ENCODE results near the gene MYH14.
"Not testable (repeated sequence)": the region's sequence is repeated elsewhere in the genome, so short reads cannot be mapped to it uniquely, and the experiment has no call there.

MYH14 gene

DNA sequence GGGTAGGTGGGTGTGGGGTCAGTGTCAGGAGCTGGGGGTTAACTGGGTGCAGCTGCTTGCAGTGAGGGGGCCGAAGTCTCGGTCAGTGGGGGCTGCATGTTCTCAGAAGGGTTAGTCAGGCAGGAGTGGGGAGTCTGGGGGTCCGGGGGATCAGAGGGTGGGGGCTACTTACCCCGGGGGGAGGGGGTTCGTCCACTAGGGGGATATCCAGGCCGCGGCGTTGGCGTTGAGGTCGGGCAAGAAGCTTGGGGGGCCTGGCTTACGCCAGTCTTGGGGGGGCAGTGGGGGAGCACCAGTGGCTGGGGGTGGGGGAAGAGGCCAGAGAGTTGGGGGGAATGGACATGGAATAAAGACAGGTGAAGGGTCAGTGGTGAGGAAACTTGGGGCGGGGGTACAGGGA, 116.6 kb downstream of the MYH14 start:
- DNase-seq (ENCODE audit: low read depth): no peak

GRCh38 chr19:50320596-50320995, 117.2 kb downstream of the MYH14 start:
- DNase-seq (ENCODE audit: low read depth): no peak

DNA sequence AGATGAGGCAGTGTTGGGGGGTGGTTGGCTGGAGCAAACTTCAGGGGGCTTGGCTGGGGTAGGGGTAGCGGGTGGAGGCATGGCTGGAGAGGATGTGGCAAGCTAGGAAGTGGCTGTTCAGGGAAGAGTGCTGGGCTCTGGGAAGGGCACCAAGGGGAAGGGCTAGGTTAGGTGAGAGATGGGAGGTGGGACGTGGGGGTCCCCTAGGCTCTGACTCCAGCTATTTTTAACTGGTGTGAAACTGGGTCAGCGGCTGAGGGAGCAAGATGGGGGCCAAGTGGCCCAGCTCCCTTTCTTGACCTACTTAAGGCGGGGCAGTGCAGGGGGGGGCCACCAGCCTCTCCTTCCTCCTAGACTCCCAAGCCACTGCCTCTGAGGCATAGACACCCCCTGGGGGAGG, 118.4 kb downstream of the MYH14 start:
- DNase-seq (ENCODE audit: low read depth): no peak

GRCh38 chr19:50322234-50322633, 118.8 kb downstream of the MYH14 start:
- no peak for DNase-seq (ENCODE audit: low read depth)

DNA sequence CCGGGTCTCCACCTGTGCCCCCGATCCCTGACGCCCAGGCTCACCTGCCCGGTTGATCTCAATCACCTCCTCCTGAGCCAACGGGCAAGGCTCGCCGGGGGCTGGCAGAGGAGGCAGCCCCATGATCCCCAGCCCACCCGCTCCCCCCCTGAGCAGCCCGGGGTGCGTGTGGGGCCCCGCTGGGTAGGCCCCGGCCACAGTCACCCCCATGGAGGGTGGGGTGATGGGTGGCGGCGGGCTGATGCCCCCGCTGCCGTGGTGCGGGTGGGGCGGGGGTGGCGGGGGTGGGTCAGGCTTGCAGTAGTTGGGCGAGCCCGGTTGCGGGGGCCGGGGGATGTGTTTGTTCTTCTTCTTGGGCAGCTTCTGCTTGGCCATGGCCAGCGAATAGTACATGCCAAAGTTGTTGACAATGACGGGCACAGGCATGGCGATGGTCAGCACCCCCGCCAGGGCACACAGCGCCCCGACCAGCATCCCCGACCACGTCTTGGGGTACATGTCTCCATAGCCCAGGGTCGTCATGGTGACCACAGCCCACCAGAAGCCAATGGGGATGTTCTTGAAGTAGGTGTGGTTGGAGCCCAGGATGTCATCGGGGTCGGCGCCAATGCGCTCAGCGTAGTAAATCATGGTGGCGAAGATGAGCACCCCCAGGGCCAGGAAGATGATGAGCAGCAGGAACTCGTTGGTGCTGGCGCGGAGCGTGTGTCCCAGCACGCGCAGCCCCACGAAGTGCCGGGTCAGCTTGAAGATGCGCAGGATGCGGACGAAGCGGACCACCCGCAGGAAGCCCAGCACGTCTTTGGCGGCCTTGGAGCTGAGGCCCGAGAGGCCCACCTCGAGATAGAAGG, 119.7 kb downstream of the MYH14 start:
- no peak for DNase-seq (ENCODE audit: low read depth)

DNA sequence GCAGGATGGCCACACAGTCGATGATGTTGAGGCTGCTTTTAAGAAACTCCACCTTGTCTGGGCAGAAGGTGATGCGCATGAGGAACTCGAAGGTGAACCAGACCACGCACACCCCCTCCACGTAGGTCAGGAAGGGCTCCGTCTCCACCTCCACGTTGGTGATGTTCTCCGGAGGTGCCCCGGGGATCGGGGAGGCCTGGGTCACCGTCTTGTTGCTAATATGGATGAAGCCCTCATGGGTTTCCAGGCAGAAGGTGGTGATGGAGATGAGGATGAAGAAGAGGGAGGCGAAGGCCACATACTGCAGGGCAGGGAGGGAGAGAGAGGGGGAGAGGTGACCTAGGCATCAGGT, 120.3 kb downstream of the MYH14 start:
- DNase-seq (ENCODE audit: low read depth): no peak

DNA sequence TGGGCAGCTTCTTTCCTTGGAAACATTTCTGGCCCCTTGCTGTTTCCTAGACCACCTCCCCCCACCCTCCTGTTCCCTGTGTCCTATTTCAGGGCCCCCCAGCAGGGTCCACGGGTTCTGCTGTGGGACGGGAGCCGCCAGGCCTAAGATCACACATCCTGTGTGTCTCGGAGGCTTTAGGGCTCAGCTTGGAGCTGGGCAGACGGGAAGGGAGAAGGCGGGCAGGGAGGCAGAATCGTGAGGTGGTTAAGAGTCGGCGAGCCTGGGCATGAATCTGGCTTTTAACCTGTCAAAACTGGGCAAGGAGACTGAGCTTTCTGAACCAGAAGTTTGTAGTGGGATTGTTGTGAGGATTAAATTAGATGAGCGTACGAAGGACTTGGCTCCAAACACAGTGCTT, 120.9 kb downstream of the MYH14 start:
- no peak for DNase-seq (ENCODE audit: low read depth)

- DNase-seq (ENCODE audit: low read depth): peak; percentile 34
These were observed 122.1 kb downstream of the MYH14 start for GRCh38 chr19:50325310-50326100.

DNA sequence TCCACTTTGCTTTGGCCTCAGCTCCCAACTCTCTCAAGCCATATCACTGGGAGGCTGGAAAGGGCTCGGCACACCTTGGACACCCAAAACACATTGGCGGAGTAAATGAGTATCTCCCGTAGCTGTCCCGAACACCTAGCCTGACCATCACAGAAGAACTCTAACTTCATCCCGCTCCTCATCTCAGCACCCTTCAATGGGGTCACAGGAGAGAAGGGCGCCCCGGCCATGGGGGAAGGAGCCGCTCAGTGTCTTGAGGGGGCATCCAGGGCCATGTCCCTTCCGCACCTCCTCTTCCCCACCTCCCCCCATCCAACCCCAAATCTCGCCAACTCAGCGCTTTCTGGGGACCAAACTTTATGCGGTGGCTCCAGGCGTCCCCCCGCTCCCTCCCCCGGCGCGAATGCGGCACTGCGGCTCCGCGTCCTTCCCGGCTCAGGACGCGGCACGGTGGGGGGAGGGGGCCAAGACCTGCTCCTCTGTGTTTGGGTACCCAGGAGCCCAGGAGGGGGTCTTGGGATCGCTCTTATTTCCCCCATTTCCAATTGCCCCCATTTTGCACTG, 122.8 kb downstream of the MYH14 start:
- DNase-seq (ENCODE audit: low read depth): no peak

DNA sequence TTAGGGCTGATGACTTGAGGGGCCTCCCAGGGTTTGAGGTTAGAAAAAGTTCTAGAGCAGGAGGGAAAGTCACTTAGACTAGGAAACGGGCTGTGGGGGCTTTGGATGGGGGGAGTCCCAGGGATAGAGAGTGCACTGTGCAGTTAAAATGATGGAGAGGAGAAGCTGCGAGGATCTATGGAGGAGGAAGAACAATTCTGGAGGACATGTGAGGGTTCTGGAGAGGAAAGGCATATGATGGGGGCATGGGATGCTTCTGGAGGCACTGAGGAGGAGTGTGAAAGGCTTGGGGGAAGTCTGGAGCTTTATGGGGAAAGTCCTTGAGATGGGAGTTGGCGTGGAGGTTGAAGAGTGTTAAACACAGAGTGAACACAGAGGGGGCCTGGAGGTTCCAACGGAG, 123.6 kb downstream of the MYH14 start:
- DNase-seq (ENCODE audit: low read depth): no peak

DNA sequence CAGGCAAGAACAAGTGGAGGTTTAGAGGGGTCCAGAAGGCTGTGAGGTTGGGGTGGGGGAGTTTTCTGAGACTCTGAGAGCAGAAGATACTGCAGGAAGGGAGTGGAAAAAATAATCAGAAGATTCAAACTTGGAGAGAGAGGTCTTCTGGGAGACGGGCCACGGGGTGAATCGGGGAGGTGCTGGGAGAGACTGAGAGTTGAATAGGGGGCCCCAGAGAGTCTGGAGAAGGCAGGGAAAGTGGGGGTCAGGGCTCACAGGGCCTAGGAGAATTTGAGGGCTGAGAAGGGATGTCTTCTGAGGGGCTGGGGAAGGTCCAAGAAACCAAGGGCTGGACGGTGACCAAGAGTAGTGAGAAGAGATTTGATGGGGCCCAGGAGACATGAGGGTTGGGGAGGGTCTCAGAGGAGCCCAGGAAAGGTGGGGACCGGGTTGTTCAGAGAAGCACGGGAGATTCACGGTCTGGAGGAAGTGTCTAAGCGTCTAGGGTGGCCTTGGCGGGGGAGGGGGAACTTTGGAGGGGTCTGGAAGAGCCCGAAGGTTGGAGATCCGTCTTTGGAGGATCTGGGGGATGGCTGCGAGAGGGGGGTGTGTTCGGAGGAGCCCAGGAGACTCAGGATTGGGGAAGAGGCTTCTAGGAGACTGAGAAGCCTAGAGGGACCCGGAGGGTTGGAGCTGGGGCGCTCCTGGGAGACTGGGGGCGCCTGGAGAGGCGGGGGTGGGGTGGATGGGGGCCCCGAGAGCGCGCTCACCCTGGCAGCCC, 124.2 kb downstream of the MYH14 start:
- DNase-seq (ENCODE audit: low read depth): no peak

DNA sequence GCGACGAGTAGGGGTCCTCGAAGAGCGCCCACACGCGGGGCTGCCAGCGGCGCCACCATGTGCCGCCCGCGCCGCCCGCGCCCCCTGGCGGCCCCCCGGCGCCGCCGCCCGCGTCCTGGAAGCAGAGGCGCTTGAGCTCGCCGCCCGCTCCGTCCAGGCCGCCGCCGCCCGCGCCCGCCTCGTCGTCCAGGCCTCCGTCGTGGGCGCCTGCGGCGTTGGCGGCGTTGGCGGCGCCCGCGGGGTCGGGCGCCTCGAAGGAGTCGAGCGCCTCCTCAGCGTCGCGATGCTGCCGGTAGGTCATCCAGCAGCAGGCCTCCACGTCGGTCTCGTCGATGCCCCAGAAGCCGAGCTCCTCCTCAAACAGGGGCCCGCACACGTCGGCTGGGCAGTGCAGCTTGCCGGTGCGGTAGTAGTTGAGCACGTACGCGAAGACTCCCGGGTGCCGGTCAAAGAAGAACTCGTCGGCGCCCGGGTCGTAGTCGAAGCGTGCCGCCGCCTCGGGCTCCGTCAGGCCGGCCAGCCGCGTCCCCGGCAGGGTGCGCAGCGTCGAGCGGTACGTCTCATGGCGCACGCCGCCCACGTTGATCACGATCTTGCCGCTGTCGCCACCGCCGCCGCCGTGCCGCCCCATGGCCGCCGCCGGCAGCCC, 124.9 kb downstream of the MYH14 start:
- DNase-seq (ENCODE audit: low read depth): no peak

GRCh38 chr19:50328873-50329145, 125.4 kb downstream of the MYH14 start:
- DNase-seq (ENCODE audit: low read depth): no peak

GRCh38 chr19:50329146-50329925, 125.9 kb downstream of the MYH14 start, which contains the start of gene KCNC3:
KCNC3 (minus strand) TSS chr19:50329377; CDS start chr19:50329082, 295 bp downstream.
- DNase-seq (ENCODE audit: low read depth): peak; percentile 80

DNA sequence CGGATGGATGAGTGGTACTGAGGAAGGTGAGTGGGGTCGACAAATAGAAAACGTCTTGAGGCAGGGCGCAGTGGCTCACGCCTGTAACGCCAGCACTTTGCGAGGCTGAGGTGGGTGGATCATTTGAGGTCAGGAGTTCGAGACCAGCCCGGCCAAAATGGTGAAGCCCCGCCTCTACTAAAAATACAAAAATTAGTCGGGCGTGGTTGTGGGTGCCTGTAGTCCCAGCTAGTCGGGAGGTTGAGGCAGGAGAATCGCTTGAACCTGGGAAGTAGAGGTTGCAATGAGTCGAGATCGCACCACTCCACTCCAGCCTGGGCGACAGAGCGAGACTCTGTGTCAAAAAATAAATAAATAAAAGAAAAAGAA, 126.5 kb downstream of the MYH14 start:
- not testable (repeated sequence) for DNase-seq (ENCODE audit: low read depth)

GRCh38 chr19:50330365-50331078, 127.1 kb downstream of the MYH14 start:
- peak; percentile 26 for DNase-seq (ENCODE audit: low read depth)

GRCh38 chr19:50331221-50331993, 128.0 kb downstream of the MYH14 start:
- no peak for DNase-seq (ENCODE audit: low read depth)

- no peak for DNase-seq (ENCODE audit: low read depth)
These were observed 128.5 kb downstream of the MYH14 start for GRCh38 chr19:50331994-50332243.

DNA sequence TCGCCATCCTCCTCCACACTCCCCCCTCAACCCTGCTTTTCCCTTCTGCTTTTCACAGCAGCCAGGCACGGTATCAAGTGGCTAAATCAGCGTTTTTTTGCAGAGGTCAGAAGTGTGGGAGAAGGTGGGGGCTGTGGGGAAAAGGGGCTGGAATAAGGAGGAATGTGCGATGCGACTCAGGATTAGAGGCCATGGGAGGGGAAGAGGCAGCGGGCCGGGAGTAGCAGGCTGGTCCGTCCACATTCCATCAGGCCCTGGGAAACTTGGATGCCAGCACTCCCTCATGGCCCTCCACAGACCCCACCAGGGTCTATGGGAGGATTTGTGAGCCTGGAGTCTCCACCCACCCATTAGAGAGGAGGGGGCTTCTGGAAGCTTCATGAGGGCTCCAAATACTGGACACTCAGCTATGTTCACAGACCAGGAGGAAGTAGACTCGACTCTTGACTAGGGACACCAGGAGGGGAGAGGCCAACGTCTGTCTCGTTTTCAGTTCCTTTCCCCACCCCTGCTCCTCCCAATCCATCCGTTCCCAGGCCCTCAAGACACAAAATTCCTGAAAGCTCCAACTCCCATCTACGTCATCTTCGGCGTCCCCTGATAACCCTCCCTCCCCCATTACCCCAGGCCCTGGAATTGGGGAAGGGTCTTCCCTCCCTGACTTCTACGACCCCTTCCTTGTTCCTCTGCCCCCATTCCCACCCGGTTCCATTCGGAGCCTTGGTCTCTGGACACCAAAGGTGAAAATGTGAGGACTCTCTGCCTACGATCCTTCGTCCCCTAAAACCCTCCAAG, 129.0 kb downstream of the MYH14 start:
- DNase-seq (ENCODE audit: low read depth): no peak

Measured in EH (cell line).